Cardiac septum (tissue), 1 donor: ENCODE data around the gene MUS81. TPM values are rescaled to one million over a fixed set of nuclear protein-coding genes. Genes with fewer than 3 reads are reported as not detected.

Source experiments
- DNase-seq: peaks from one replicate; pipeline ENCODE4 v3.0.0-alpha.2; 2020; ENCODE audit warnings: low spot score
- intact Hi-C: fragments of 100-400 bp; cut with DNase I; formaldehyde crosslinking; loops from one replicate; pipeline ENCODE4 v1.14.0; 2022
- total RNA-seq: library from RNA; stranded (reverse); fragmentation: NEBNext Ultra II Directional; extraction: Animal tissue kit (Norgen Biotek cat#: 25700); gene quantifications from one replicate; pipeline ENCODE4 v1.2.1, GENCODE V29; 2021
- donor health status: DM: no; HTN: no; CAD: no.

The MUS81 gene
- total RNA-seq, 1 donor from 2014 or later, result 37.6 TPM

GRCh38 chr11:65900125-65900898, 40.1 kb downstream of the MUS81 start, which contains the start of gene FOSL1:
Gene FOSL1, minus strand, starts transcription at chr11:65900388. Its CDS starts 49 bp downstream, at chr11:65900339.
- peak; percentile 94 for DNase-seq
- intact Hi-C loops, result no loop called here

DNA sequence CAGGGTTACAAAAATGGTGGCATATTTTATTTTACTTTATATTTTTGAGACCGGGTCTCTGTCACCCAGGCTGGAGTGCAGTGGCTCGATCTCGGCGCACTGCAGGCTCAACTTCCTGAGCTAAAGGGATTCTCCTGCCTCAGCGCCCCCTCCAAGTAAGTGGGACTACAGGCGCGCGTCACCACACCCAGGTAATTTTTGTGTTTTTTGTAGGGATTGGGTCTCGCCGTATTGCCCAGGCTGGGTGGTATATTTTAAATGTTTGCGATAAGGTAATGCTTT, 40.6 kb downstream of the MUS81 start:
- intact Hi-C loops, result no loop called here
- no peak for DNase-seq

GRCh38 chr11:65903068-65903481, 42.8 kb downstream of the MUS81 start:
- peak; percentile 72 for DNase-seq
- intact Hi-C loops, result no loop called here

- no peak for DNase-seq
- intact Hi-C loops, result no loop called here
These were observed 43.5 kb downstream of the MUS81 start for GRCh38 chr11:65903715-65904114.

- DNase-seq, result no peak
- intact Hi-C loops, result no loop called here
These were observed 46.4 kb downstream of the MUS81 start for GRCh38 chr11:65906602-65907001.

DNA sequence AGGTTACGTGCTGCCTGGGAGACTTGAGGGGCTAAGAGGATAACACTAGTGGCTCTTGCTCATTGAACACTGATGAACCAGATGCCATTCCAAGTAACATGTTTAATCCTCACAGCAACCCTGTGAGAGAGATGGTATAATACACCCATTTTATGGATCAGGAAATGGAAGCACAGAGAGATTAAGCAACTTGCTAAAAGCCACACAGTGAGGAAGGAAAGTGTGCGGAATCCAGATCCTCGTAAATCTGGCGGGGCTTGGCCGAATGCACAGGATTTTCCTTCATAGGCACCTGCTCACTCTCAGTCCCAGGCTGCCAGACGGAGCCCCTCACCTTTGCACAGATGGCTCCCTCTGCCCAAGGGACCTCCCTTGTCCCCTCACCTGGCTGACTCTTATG, 47.6 kb downstream of the MUS81 start:
- intact Hi-C loops, result no loop called here
- no peak for DNase-seq

DNA sequence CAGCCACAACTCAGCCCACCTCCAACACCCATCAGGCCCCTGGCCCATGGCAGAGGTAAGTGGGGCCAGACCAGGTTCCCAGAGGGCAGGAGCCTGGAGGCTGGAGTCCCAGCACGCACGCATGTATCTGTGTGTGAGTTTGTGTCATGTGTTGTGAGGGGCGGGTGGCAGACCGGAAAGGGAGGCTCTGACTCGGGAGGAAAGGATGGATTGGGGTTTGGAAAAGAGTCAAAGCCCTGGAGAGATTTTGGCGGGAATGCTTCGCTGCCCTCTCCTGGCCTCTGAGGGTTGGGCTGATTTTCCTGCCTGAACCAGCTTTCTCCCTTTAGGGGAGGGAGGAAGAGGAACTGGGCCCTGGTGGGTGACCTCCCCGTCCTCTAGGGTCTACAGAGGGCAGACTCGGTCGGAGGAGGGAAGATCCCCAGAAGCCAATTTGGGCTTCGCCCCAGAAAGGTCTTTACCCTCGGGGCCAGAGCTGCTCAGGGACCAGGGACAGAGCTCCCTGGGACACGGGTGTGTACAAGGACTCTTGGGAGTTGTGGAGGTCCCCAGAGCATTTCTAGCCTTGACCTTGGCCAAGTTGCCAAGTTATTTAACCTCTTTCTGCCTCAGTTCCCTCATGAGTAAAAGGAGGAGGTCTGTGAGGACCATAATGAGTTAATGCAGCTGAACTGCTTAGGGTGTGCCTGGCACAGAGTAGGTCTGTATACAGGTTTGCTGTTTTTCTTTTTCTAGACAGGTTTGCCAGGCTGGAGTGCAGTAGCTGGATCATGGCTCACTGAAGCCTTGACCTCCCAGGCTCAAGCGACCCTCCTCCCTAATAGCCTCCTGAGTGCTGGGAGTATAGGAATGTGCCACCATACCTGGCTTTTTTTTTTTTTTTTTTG, 51.7 kb downstream of the MUS81 start:
- intact Hi-C loops, result no loop called here
- DNase-seq, result no peak

- no peak for DNase-seq
- intact Hi-C loops, result no loop called here
These were observed 52.6 kb downstream of the MUS81 start for GRCh38 chr11:65912845-65913244.

DNA sequence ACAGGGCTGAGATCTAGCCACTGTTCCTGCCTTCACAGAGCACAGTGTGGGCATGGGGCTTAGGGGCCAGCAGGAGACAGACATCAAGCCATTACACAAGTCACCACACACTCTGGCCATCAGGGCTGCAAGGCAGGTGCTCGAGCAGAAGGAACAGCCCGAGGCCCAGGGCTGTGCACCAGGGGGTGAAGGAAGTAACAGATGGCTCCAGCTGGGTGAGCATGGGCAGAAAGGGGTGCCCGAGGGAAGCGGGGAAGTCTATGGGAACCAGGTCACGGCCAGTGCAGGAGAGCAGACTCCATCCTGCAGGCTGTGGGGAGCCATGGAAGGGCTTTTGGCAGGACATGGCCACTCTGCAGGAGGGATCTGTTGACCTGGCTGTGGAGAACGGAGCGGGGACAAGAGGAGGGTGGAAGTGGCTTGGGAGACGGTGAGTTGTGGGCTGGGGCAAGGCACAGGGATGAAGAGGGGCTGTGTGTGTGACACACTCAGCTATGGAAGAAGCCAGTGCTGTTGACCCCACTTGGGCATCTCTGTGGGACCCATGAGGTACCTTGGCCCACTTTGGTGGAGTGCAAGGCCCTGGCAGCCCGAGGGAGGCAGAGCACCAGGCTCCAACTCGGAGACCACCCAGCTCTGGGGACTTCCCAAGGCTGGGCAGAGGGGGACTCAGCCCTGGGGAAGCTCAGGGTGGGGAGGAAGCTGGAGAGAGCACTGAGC, 55.0 kb downstream of the MUS81 start:
- intact Hi-C loops, result loop anchor here (5.0 kb wide), 1 partner anchor 87 kb away; the partner anchor contains the start of genes BANF1 and EIF1AD
- DNase-seq, result no peak

DNA sequence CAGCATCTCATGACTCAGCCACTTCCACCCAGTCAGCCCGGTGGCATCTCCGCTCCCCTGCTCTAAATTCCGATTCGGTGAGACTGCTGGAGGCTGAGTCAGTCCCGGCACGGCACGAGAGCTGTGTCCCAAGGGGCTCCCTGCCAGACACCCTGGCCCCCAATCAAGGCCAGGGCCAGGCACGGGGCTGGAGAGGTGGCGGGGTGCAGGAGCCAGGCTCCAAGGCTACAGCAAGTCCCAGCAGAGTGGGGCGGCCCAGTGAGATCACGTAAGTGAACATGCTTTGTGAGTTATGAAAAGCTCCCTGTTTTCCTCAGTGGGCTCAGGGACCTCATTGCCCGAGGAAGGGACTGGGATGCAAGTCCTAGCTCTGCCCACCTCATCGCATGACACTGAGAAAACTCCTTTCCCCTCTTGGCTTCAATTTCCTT, 55.6 kb downstream of the MUS81 start:
- DNase-seq, result peak; percentile 90
- intact Hi-C loops, result loop anchor here (5.0 kb wide), 1 partner anchor 86 kb away; the partner anchor contains the start of genes BANF1 and EIF1AD

Other genes with a start within 250 kb of the MUS81 start
- gene MAP3K11, start 246.2 kb upstream of the MUS81 start, total RNA-seq, result 42.5 TPM
- 15.9 TPM for gene PCNX3, start 244.7 kb upstream of the MUS81 start, total RNA-seq
- 29.7 TPM for gene SIPA1, start 222.3 kb upstream of the MUS81 start, total RNA-seq
- 45.0 TPM for gene RELA, start 197.5 kb upstream of the MUS81 start, total RNA-seq
- 49.2 TPM for gene KAT5, start 148.2 kb upstream of the MUS81 start, total RNA-seq
- gene RNASEH2C, start 139.6 kb upstream of the MUS81 start, total RNA-seq, result 48.8 TPM
- gene AP5B1, start 79.5 kb upstream of the MUS81 start, total RNA-seq, result 8.7 TPM
- not detected for gene OVOL1, start 73.4 kb upstream of the MUS81 start, total RNA-seq
- 0.54 TPM for gene SNX32, start 26.5 kb upstream of the MUS81 start, total RNA-seq
- 434 TPM for gene CFL1, start 2.3 kb upstream of the MUS81 start, total RNA-seq
- gene EFEMP2, start 12.4 kb downstream of the MUS81 start, total RNA-seq, result 118 TPM
- 0.83 TPM for gene CTSW, start 19.4 kb downstream of the MUS81 start, total RNA-seq
- 62.6 TPM for gene FIBP, start 28.0 kb downstream of the MUS81 start, total RNA-seq
- 66.2 TPM for gene CCDC85B, start 30.2 kb downstream of the MUS81 start, total RNA-seq
- gene FOSL1, start 40.0 kb downstream of the MUS81 start, total RNA-seq, result 2.0 TPM
- gene C11orf68, start 58.6 kb downstream of the MUS81 start, total RNA-seq, result 45.2 TPM
- 113 TPM for gene DRAP1, start 59.0 kb downstream of the MUS81 start, total RNA-seq
- gene TSGA10IP, start 85.0 kb downstream of the MUS81 start, total RNA-seq, result not detected
- gene SART1, start 101.3 kb downstream of the MUS81 start, total RNA-seq, result 35.9 TPM
- 18.1 TPM for gene EIF1AD, start 141.7 kb downstream of the MUS81 start, total RNA-seq
- gene BANF1, start 142.1 kb downstream of the MUS81 start, total RNA-seq, result 195 TPM
- gene CST6, start 151.6 kb downstream of the MUS81 start, total RNA-seq, result 1.5 TPM
- gene CATSPER1, start 166.0 kb downstream of the MUS81 start, total RNA-seq, result 0.13 TPM
- 3.1 TPM for gene GAL3ST3, start 188.7 kb downstream of the MUS81 start, total RNA-seq
- 85.8 TPM for gene SF3B2, start 191.9 kb downstream of the MUS81 start, total RNA-seq
- gene PACS1, start 209.8 kb downstream of the MUS81 start, total RNA-seq, result 115 TPM